ENCODE data around the gene PDXP.

GRCh38 chr22:37675930-37676735 is 17.6 kb downstream of the PDXP start:
- TF ChIP-seq POLR2AphosphoS5 (IDR thresholded peaks at IDR 0.05; ENCODE audit: low read depth, low read length) (no peak; the same call in none of the 2 replicates), REST (IDR thresholded peaks at IDR 0.05; ENCODE audit: insufficient read depth in 1 of 2, low read depth in 2 of 2, low read length in 2 of 2) (no peak), SIN3A (IDR thresholded peaks at IDR 0.05; ENCODE audit: borderline replicate concordance, insufficient read depth, low read length) (no peak), TAF1 (IDR thresholded peaks at IDR 0.05; ENCODE audit: borderline replicate concordance, insufficient read depth, low read length) (no peak)

All from PFSK-1 (cell line).